Measurements from ENCODE around the gene HEY2.
A peak's percentile ranks its signal among the peaks of the same experiment; 100 is the strongest.

The HEY2 gene

DNA sequence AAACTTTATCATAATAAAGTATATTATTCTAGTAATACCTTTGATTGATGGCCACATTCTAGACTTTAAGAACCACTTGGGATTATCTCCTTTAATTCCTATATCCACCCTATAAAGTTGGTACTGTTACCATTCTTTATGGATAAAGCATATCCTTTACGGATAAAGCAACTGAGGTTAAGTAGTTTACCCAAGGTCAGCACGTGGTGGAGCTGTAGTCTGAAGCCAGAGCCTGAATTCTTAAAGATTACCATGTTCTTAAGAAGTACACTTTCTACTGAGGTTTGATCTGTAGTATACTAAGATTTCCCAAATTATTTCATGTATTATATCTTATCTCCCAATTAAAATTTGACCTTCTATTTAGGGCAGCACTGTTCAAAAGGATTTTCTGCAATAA is 38.4 kb downstream of the HEY2 start:
- Histone ChIP-seq H3K27me3 (ENCODE audit: control insufficient read depth in 1 of 2, insufficient read depth in 2 of 2, low read length in 2 of 2) (no peaks in the 10 kb centered on the region), H3K36me3 (ENCODE audit: control insufficient read depth in 1 of 2, insufficient read depth in 2 of 2, low read length in 2 of 2) (no peaks in the 10 kb centered on the region), H3K4me3 (ENCODE audit: low read depth in 1 of 2, low read length in 2 of 2) (no peak overlapping the region), H3K9me3 (ENCODE audit: control insufficient read depth in 1 of 2, low read length in 2 of 2) (no peaks in the 10 kb centered on the region), H3K4me1 (ENCODE audit: control insufficient read depth in 1 of 2, insufficient read depth in 2 of 2, low read length in 2 of 2) (peaks cover 12 to 17% of the 10 kb centered on the region in 2 donors), H3K9ac (ENCODE audit: low read depth in 1 of 2, low read length in 2 of 2) (no peak overlapping the region), H3K27ac (ENCODE audit: low read depth, low read length) (no peak overlapping the region)

DNA sequence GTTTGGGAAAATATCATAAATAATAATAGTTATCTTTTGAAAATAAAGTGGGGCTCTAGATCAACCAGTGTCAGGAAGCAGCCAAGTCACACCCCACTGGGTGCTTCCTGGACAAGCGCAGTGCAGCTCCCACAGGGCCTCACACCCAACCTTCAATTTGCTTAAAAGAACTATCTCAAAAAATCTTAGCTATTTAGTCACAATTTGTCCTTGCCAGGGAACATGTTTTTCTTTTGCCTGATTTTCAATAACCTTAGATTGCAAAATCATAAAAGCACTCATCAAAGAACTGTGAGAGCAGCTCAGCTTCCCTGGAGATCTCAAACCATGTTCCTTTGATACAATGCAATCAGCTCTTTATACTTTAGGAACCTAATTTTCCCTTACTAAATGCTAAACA is 39.7 kb downstream of the HEY2 start:
- peak overlapping the region in 1 of 2 donors; percentile 91 for H3K9ac ChIP-seq (ENCODE audit: low read depth in 1 of 2, low read length in 2 of 2)

DNA sequence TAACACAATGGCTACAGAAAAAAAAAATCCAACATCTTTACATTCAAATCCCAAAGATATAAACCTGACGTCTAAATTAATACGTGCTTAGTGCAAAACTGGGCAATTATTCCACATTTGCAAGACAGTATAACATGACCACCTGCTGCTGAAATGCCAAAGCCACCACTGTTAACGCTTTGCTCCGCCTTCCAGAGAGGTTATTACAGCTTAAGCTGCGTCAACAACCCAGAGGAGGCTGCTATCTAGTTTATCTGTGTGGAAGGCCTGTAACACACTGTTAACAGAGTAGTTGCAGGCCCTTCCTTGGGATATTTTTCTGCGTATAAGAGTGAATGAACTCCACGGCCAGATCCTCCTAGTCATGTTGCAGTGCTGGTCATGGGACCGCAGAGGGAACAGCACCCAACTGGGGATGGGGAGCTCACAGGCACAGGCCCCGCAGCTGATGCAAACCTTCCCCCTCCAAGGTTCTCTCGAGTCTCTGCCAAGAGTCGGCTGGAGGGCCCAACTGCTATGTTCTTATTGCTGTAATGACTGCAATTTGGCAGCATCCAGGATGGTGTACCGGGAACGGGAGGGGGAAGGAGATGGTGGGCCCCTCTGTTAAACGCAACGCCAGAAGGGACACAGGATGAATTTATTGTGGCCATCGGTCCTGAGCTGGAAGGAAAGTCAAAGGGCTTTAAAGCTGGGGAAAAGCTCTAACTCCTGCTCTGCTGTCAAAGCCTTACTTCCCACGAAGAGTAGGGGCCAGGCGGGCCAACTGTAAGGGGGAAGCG is 40.3 kb downstream of the HEY2 start:
- H3K9ac ChIP-seq (ENCODE audit: low read depth in 1 of 2, low read length in 2 of 2): peak overlapping the region; percentile 91 to 94
- no peaks in the 10 kb centered on the region for H3K9me3 ChIP-seq (ENCODE audit: control insufficient read depth in 1 of 2, low read length in 2 of 2)
- no peaks in the 10 kb centered on the region for H3K36me3 ChIP-seq (ENCODE audit: control insufficient read depth in 1 of 2, insufficient read depth in 2 of 2, low read length in 2 of 2)
- H3K4me1 ChIP-seq (ENCODE audit: control insufficient read depth in 1 of 2, insufficient read depth in 2 of 2, low read length in 2 of 2): peaks cover 20 to 30% of the 10 kb centered on the region in 2 donors
- H3K27ac ChIP-seq (ENCODE audit: low read depth, low read length): peak overlapping the region; percentile 91
- H3K27me3 ChIP-seq (ENCODE audit: control insufficient read depth in 1 of 2, insufficient read depth in 2 of 2, low read length in 2 of 2): no peaks in the 10 kb centered on the region
- H3K4me3 ChIP-seq (ENCODE audit: low read depth in 1 of 2, low read length in 2 of 2): peak overlapping the region; percentile 75 to 86

More for the DNA sequence above, 39.7 kb downstream of the HEY2 start:
- H3K4me3 ChIP-seq (ENCODE audit: low read depth in 1 of 2, low read length in 2 of 2): no peak overlapping the region
- peak overlapping the region; percentile 91 for H3K27ac ChIP-seq (ENCODE audit: low read depth, low read length)
- peaks cover 17 to 27% of the 10 kb centered on the region in 2 donors for H3K4me1 ChIP-seq (ENCODE audit: control insufficient read depth in 1 of 2, insufficient read depth in 2 of 2, low read length in 2 of 2)
- no peaks in the 10 kb centered on the region for H3K27me3 ChIP-seq (ENCODE audit: control insufficient read depth in 1 of 2, insufficient read depth in 2 of 2, low read length in 2 of 2)
- no peaks in the 10 kb centered on the region for H3K9me3 ChIP-seq (ENCODE audit: control insufficient read depth in 1 of 2, low read length in 2 of 2)
- H3K36me3 ChIP-seq (ENCODE audit: control insufficient read depth in 1 of 2, insufficient read depth in 2 of 2, low read length in 2 of 2): no peaks in the 10 kb centered on the region

DNA sequence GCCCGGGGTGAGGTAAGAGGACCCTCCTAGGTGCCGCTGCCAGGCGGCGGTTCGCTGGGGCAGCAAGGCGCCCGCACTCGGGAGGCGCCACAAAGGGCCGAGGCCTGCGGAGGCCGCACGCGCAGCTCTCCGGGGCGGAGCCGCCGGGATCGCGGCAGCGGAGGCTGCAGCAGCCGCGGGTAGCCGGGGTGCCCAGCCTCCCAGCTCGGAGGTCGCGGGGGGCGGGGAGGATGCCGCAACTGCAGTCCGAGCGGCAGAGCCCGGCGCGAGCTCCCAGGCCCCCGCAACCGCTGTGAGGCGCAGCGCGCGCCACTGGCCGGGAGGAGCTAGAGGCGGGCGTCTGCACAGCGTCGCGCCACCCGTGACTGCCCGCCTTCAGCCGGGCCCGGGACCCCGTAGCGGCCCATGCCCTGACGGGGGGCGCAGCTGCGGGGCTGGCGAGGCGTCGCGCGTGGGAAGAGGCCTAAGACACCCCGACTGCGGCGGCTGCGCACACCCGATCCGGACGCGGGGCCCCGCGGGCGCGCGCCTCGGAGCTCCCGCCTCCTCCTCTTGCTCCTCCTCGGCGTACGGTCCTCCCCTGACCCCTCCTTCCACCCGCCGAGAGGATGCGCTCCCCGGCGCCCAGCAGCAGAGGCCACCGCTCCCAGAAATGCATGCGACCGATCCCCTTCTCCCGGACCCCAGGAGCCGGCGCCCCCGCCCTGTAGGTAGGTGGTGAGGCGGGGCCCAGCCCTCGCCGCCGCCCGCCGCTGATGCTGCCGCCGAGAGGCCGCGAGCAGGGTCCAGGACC is 41.1 kb downstream of the HEY2 start, which contains the start of gene NCOA7:
Gene NCOA7 (plus strand): TSS at position 603 of the 793 bp plus-strand sequence. CDS start 24,395 bp downstream, outside the sequence.
- Histone ChIP-seq H3K27ac (ENCODE audit: low read depth, low read length) (peak within 1 kb of the TSS; percentile 91), H3K4me1 (ENCODE audit: control insufficient read depth in 1 of 2, insufficient read depth in 2 of 2, low read length in 2 of 2) (peaks cover 28 to 38% of the 10 kb centered on the region in 2 donors), H3K36me3 (ENCODE audit: control insufficient read depth in 1 of 2, insufficient read depth in 2 of 2, low read length in 2 of 2) (no peaks in the 10 kb centered on the region), H3K9me3 (ENCODE audit: control insufficient read depth in 1 of 2, low read length in 2 of 2) (no peaks in the 10 kb centered on the region), H3K9ac (ENCODE audit: low read depth in 1 of 2, low read length in 2 of 2) (peak within 1 kb of the TSS; percentile 91 to 94), H3K4me3 (ENCODE audit: low read depth in 1 of 2, low read length in 2 of 2) (peak within 1 kb of the TSS; percentile 75 to 86), H3K27me3 (ENCODE audit: control insufficient read depth in 1 of 2, insufficient read depth in 2 of 2, low read length in 2 of 2) (no peaks in the 10 kb centered on the region)

DNA sequence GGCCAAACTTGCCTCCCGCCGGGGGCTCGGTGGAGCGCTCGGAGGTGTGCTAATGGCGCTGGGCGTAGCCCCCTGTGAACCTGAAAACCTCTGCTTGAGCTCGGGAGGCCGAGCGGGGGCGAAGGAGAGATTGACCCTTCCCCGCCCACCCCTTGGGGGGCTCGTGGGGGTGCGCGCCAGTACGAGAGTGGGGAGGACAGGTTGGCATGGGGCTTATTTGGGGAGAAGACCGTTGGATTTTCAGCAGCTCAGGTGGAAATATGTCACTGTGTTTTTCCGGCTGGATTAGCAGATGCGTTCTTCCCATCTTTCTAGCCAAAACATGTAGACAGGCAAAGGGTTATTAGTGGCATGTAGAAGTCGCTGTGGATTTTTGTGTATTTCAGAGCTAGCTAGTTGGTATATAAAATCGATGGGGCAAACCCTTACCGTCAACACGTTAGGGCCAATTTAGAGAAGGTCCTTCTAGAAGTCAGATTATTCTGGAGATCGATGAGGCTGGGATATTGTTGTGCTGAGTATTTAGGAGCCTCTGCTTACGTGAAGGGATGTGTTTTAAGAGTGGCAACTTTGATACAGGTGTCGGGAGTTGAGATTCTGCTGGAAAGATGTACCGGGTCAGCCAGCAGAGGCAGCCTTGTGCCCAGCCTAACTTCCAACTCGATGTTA is 41.9 kb downstream of the HEY2 start:
- no peaks in the 10 kb centered on the region for H3K9me3 ChIP-seq (ENCODE audit: control insufficient read depth in 1 of 2, low read length in 2 of 2)
- peaks cover 29 to 42% of the 10 kb centered on the region in 2 donors for H3K4me1 ChIP-seq (ENCODE audit: control insufficient read depth in 1 of 2, insufficient read depth in 2 of 2, low read length in 2 of 2)
- H3K27ac ChIP-seq (ENCODE audit: low read depth, low read length): peak overlapping the region; percentile 91
- peak overlapping the region; percentile 75 to 86 for H3K4me3 ChIP-seq (ENCODE audit: low read depth in 1 of 2, low read length in 2 of 2)
- H3K9ac ChIP-seq (ENCODE audit: low read depth in 1 of 2, low read length in 2 of 2): peak overlapping the region; percentile 91 to 94
- H3K27me3 ChIP-seq (ENCODE audit: control insufficient read depth in 1 of 2, insufficient read depth in 2 of 2, low read length in 2 of 2): no peaks in the 10 kb centered on the region
- H3K36me3 ChIP-seq (ENCODE audit: control insufficient read depth in 1 of 2, insufficient read depth in 2 of 2, low read length in 2 of 2): no peaks in the 10 kb centered on the region

DNA sequence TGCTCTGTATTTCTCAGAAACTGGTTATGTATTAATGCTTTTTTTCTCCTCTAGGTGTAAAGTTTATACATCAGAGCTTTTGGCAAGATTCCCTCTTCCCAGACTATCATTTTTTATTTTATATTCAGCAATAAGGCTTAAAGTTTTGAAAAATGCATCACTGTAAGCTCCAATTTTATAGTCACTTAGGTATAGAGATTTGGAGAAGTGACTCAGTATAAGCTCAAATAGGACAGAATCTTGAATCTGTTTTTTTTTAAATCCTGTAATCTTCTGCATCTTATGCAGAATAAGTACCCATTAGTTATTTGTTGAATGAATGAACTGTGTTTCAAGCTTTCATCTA is 42.4 kb downstream of the HEY2 start:
- no peak overlapping the region for H3K27ac ChIP-seq (ENCODE audit: low read depth, low read length)
- peaks cover 29 to 44% of the 10 kb centered on the region in 2 donors for H3K4me1 ChIP-seq (ENCODE audit: control insufficient read depth in 1 of 2, insufficient read depth in 2 of 2, low read length in 2 of 2)
- no peaks in the 10 kb centered on the region for H3K27me3 ChIP-seq (ENCODE audit: control insufficient read depth in 1 of 2, insufficient read depth in 2 of 2, low read length in 2 of 2)
- H3K9ac ChIP-seq (ENCODE audit: low read depth in 1 of 2, low read length in 2 of 2): peak overlapping the region in 1 of 2 donors; percentile 91
- H3K9me3 ChIP-seq (ENCODE audit: control insufficient read depth in 1 of 2, low read length in 2 of 2): no peaks in the 10 kb centered on the region
- H3K36me3 ChIP-seq (ENCODE audit: control insufficient read depth in 1 of 2, insufficient read depth in 2 of 2, low read length in 2 of 2): no peaks in the 10 kb centered on the region
- peak overlapping the region; percentile 75 to 86 for H3K4me3 ChIP-seq (ENCODE audit: low read depth in 1 of 2, low read length in 2 of 2)

DNA sequence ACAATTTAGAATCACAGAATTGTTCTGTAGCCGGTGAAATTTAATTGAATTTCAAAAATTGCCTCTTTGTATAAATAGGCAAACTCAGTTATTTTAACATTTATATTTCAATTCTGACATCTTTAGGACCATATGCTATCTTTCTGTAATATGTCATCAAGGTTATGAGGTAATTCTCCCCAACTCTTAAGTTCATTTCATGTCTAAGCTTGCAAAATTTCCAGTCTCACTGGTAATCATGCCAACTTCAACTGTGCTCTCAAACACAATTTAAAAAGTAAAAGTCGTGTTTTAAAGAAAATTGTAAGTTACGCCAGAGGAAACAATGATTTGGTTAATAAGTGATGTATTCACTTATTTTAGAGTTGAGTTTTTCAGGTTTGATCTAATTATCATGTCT is 42.7 kb downstream of the HEY2 start:
- H3K9me3 ChIP-seq (ENCODE audit: control insufficient read depth in 1 of 2, low read length in 2 of 2): no peaks in the 10 kb centered on the region

DNA sequence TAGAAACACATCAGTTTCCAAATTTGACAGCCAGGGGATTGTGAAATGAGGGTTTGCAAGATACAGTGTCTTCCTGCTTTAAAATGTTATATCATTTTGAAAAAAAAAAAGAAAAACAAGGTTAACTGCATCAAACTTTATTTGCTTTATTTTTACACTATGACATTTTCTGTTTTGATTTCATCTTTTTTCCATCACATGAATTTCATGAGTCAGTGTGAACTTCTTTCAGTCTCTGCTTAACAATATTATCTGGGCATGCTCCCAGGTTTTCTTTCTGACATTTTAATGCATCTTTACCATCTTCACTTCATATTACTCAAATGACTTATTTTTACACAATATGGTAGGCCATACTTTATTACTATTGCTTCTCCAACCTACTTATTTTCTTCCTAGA is 43.2 kb downstream of the HEY2 start:
- H3K9ac ChIP-seq (ENCODE audit: low read depth in 1 of 2, low read length in 2 of 2): no peak overlapping the region
- no peaks in the 10 kb centered on the region for H3K36me3 ChIP-seq (ENCODE audit: control insufficient read depth in 1 of 2, insufficient read depth in 2 of 2, low read length in 2 of 2)
- no peak overlapping the region for H3K4me3 ChIP-seq (ENCODE audit: low read depth in 1 of 2, low read length in 2 of 2)
- H3K4me1 ChIP-seq (ENCODE audit: control insufficient read depth in 1 of 2, insufficient read depth in 2 of 2, low read length in 2 of 2): peaks cover 36 to 53% of the 10 kb centered on the region in 2 donors
- no peaks in the 10 kb centered on the region for H3K9me3 ChIP-seq (ENCODE audit: control insufficient read depth in 1 of 2, low read length in 2 of 2)
- no peak overlapping the region for H3K27ac ChIP-seq (ENCODE audit: low read depth, low read length)
- no peaks in the 10 kb centered on the region for H3K27me3 ChIP-seq (ENCODE audit: control insufficient read depth in 1 of 2, insufficient read depth in 2 of 2, low read length in 2 of 2)

More for the DNA sequence above, 42.7 kb downstream of the HEY2 start:
- H3K4me3 ChIP-seq (ENCODE audit: low read depth in 1 of 2, low read length in 2 of 2): no peak overlapping the region
- no peaks in the 10 kb centered on the region for H3K27me3 ChIP-seq (ENCODE audit: control insufficient read depth in 1 of 2, insufficient read depth in 2 of 2, low read length in 2 of 2)
- H3K36me3 ChIP-seq (ENCODE audit: control insufficient read depth in 1 of 2, insufficient read depth in 2 of 2, low read length in 2 of 2): no peaks in the 10 kb centered on the region
- peaks cover 31 to 48% of the 10 kb centered on the region in 2 donors for H3K4me1 ChIP-seq (ENCODE audit: control insufficient read depth in 1 of 2, insufficient read depth in 2 of 2, low read length in 2 of 2)
- no peak overlapping the region for H3K9ac ChIP-seq (ENCODE audit: low read depth in 1 of 2, low read length in 2 of 2)
- no peak overlapping the region for H3K27ac ChIP-seq (ENCODE audit: low read depth, low read length)

DNA sequence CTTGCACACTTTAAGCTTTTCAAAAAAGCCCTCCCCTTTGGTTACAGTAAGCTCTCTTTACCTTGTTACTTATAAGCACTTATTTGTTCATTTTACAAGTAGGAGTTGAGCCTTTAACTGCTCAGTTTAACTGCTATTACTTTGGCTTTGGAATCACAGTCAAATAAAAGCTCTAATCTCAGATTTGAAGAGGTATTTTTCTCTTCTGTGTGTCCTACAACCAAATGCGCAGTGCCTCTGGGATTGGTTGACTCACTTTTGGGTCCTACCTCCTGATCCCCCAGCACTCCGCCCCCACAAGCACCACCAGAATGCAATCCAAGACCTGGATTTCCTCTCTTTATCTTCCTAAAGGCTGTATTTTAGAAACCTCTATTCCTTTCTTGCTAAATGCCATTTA is 43.8 kb downstream of the HEY2 start:
- H3K4me1 ChIP-seq (ENCODE audit: control insufficient read depth in 1 of 2, insufficient read depth in 2 of 2, low read length in 2 of 2): peaks cover 37 to 59% of the 10 kb centered on the region in 2 donors
- H3K4me3 ChIP-seq (ENCODE audit: low read depth in 1 of 2, low read length in 2 of 2): no peak overlapping the region
- no peaks in the 10 kb centered on the region for H3K27me3 ChIP-seq (ENCODE audit: control insufficient read depth in 1 of 2, insufficient read depth in 2 of 2, low read length in 2 of 2)
- no peak overlapping the region for H3K27ac ChIP-seq (ENCODE audit: low read depth, low read length)
- H3K9ac ChIP-seq (ENCODE audit: low read depth in 1 of 2, low read length in 2 of 2): no peak overlapping the region
- H3K36me3 ChIP-seq (ENCODE audit: control insufficient read depth in 1 of 2, insufficient read depth in 2 of 2, low read length in 2 of 2): no peaks in the 10 kb centered on the region
- H3K9me3 ChIP-seq (ENCODE audit: control insufficient read depth in 1 of 2, low read length in 2 of 2): no peaks in the 10 kb centered on the region

DNA sequence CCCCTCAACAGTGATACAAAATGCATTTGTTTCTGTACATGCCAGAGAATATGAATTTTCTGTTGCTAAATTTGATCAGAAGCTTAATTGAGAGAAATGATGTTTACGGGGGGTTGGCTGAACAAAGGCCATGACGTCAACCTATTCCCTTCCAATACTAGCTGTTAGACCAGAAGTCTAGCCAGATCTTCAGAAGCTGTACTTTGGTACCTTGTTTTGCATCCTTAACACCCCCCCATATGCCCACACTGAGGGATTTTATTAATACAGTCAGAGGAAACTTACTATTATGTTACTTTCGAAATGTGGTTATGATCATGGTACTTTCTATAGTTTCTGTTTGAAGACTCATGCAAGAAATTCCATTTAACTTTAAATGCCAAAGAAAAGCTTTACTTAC is 44.4 kb downstream of the HEY2 start:
- Histone ChIP-seq H3K4me3 (ENCODE audit: low read depth in 1 of 2, low read length in 2 of 2) (peak overlapping the region in 1 of 2 donors; percentile 18), H3K27me3 (ENCODE audit: control insufficient read depth in 1 of 2, insufficient read depth in 2 of 2, low read length in 2 of 2) (no peaks in the 10 kb centered on the region), H3K36me3 (ENCODE audit: control insufficient read depth in 1 of 2, insufficient read depth in 2 of 2, low read length in 2 of 2) (no peaks in the 10 kb centered on the region), H3K9me3 (ENCODE audit: control insufficient read depth in 1 of 2, low read length in 2 of 2) (no peaks in the 10 kb centered on the region), H3K4me1 (ENCODE audit: control insufficient read depth in 1 of 2, insufficient read depth in 2 of 2, low read length in 2 of 2) (peaks cover 40 to 61% of the 10 kb centered on the region in 2 donors), H3K9ac (ENCODE audit: low read depth in 1 of 2, low read length in 2 of 2) (no peak overlapping the region), H3K27ac (ENCODE audit: low read depth, low read length) (no peak overlapping the region)

All from duodenal mucosa (tissue), 2 donors.